GM18520 (cell line): ENCODE results near the gene ARPP21.
"Not testable (repeated sequence)": the region's sequence is repeated elsewhere in the genome, so short reads cannot be mapped to it uniquely, and the experiment has no call there.

ENCODE experiments used
- ATAC-seq: cut with Tn5 transposase; IDR thresholded peaks from one replicate; pipeline ENCODE4 v1.9.1; 2021; ENCODE audit not compliant: unreplicated experiment

Gene ARPP21

GRCh38 chr3:35777065-35777464 is 137.7 kb downstream of the ARPP21 start:
- ATAC-seq = no peak

- ATAC-seq = no peak
Observed at GRCh38 chr3:35777563-35778554, 138.5 kb downstream of the ARPP21 start.

GRCh38 chr3:35779611-35780010 is 140.3 kb downstream of the ARPP21 start:
- no peak for ATAC-seq

DNA sequence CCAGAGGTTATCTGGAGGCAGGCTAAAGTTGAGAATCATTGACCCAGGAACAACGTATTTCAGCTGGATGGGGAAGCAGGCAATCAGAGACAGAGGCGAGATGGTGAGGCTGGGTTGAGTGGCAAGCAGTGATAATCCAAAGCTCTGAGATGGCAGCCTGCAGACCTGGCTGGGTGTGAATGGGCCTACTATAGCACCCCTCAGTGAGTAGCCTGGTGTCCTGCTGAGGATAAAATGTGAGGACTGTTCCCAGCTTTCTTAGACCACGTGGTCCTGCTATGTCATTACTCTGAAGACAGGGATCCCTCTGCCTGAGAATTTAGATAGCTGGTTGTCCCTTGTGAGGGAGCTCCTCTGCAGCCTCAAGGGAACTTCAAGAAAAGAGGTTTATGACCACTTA is 141.5 kb downstream of the ARPP21 start:
- no peak for ATAC-seq

DNA sequence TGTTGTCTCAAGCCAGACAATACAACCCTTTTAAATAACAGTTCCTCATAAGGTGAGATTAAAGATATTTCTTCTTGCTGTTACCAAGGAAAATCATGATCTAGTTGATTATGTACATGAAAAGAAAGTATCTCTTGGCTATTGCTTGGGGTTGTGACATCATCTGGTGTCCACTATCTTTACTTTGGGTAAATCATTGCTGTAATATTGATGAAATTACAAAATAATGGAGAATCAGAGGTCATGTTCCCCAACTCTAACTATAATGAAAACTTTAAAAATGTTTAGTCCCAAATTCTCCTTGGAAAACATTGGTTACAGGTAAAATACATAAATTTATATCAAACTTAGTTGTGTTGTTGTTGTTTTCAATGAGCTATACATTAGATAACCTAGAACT is 142.2 kb downstream of the ARPP21 start:
- ATAC-seq = no peak

- ATAC-seq = no peak
Observed at GRCh38 chr3:35782355-35782754, 143.0 kb downstream of the ARPP21 start.

GRCh38 chr3:35784169-35784568 is 144.8 kb downstream of the ARPP21 start:
- no peak for ATAC-seq

- ATAC-seq = no peak
Observed at GRCh38 chr3:35785234-35785888, 146.0 kb downstream of the ARPP21 start.

GRCh38 chr3:35787936-35788335 is 148.6 kb downstream of the ARPP21 start:
- no peak for ATAC-seq

DNA sequence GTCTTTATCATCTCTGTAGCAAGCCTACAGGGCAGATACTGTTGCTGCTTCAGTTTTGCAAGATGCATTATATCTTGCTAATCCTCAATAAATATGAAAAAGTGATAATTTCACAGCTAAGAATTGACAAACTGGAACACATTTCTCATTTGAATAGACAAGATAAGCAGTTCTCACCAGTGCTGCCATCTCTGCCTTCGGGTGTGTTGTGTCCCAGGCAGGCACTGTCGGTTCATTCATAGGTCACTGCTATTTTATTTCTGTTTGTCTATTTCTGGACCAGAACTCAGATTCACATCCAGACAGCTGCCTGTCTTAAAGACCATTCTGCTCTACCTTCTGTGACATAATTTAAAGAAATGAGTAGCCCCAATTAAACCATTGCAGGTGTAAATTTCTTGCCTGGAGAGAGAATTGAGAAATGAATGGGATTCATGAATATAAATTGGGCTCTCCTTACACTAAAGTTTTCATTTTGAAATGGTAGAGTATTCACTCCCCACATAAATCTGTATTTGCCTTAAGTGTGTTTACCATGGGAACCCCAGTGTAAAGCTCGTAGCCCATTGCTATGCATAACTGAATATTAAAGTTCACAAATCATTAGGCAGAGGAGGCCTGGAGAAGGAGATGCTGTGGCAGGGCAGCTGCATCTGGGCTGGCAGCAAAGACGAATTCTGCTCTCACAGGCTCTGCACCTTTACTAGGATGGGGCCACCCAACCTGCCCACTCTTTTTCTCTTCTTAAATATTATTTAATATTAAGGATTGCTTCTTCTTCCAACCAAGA is 149.9 kb downstream of the ARPP21 start:
- no peak for ATAC-seq

GRCh38 chr3:35790764-35791163 is 151.4 kb downstream of the ARPP21 start:
- no peak for ATAC-seq

DNA sequence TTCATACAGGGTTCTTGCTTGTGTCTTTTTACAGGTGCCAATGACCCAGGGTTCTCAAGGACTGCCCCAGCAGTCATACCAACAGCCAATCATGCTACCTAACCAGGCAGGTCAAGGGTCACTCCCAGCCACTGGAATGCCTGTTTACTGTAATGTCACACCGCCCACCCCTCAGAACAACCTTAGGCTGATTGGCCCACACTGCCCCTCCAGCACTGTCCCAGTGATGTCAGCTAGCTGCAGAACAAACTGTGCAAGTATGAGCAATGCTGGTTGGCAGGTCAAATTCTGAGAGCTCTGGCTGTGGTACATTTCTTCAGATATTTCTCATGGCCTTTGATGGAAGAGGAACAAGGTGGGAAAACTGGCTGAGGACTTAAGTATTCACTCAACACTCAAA is 154.3 kb downstream of the ARPP21 start:
- ATAC-seq = no peak

GRCh38 chr3:35800960-35801459 is 161.7 kb downstream of the ARPP21 start:
- ATAC-seq = no peak

GRCh38 chr3:35814531-35814930 is 175.2 kb downstream of the ARPP21 start:
- no peak for ATAC-seq

DNA sequence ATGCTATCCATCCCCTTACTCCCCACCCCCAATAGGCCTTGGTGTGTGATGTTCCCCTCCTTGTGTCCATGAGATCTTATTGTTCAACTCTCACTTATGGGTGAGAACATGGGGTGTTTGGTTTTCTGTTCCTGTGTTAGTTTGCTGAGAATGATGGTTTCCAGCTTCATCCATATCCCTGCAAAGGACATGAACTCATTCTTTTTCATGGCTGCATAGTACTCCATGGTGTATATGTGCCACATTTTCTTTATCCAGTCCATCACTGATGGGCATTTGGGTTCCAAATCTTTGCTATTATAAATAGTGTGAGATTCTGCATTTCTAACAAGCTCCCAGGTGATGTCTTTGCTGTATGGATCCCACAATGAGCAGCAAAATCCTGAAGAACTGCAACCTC is 176.5 kb downstream of the ARPP21 start:
- not testable (repeated sequence) for ATAC-seq

GRCh38 chr3:35817216-35817615 is 177.9 kb downstream of the ARPP21 start:
- ATAC-seq = no peak

GRCh38 chr3:35832140-35832571 is 192.8 kb downstream of the ARPP21 start:
- ATAC-seq = no peak
